HEK293 (cell line): ENCODE measurements around the gene ASB4.

Experiments
- CTCF ChIA-PET: fragments of 350-600 bp; formaldehyde crosslinking; extraction: SDS; loops from one replicate; lab custom pipeline; 2021; ENCODE audit warnings: antibody characterized with exemption; lab: Yijun Ruan, JAX
- POLR2A ChIA-PET: fragments of 300-600 bp; formaldehyde crosslinking; extraction: SDS; loops from one replicate; lab custom pipeline; 2020; ENCODE audit warnings: antibody characterized with exemption, inconsistent platforms; lab: Yijun Ruan, JAX
- H3K27ac ChIP-seq: fragments of 200-500 bp; sonication (Bioruptor generic); 2 replicates; pipeline ENCODE4 v1.5.1; 2014; ENCODE audit warnings: low read depth, low read length, control low read depth, inconsistent platforms; ENCODE audit errors: extremely low read depth
- H3K36me3 ChIP-seq, 2 experiments: fragments of 200-500 bp in 1 of 2; sonication (Bioruptor generic) in 1 of 2; 1 replicate in 1 of 2; 2 replicates in 1 of 2; pipeline ENCODE4 v1.5.1; 2014 to 2017; ENCODE audit warnings: inconsistent platforms in 2 of 2, low read length in 2 of 2; ENCODE audit not compliant: control insufficient read depth in 2 of 2, insufficient read depth in 1 of 2
- H3K4me1 ChIP-seq: fragments of 200-500 bp; sonication (Bioruptor generic); 2 replicates; pipeline ENCODE4 v1.5.1; 2014; ENCODE audit warnings: mild to moderate bottlenecking, low read length, inconsistent platforms; ENCODE audit not compliant: control insufficient read depth, insufficient read depth
- H3K4me3 ChIP-seq: 2 replicates; pipeline ENCODE4 v1.5.1; 2011; ENCODE audit warnings: low read depth, mild to moderate bottlenecking, control low read depth, low read length, moderate library complexity
- H3K9me3 ChIP-seq: fragments of 200-500 bp; sonication (Bioruptor generic); 2 replicates; pipeline ENCODE4 v1.5.1; 2014; ENCODE audit warnings: low read depth, low read length, inconsistent platforms; ENCODE audit not compliant: control insufficient read depth, insufficient read depth
- AEBP2 ChIP-seq: fragments of 450-650 bp; formaldehyde crosslinking; IDR thresholded peaks from 2 replicates; pipeline ENCODE4 v1.5.1; 2016; ENCODE audit warnings: missing biosample characterization, missing genetic modification characterization, borderline replicate concordance
- BCL11B ChIP-seq: fragments of 450-650 bp; formaldehyde crosslinking; IDR thresholded peaks from 2 replicates; pipeline ENCODE4 v1.5.1; 2016; ENCODE audit warnings: low read depth, missing biosample characterization, missing genetic modification characterization
- GLI2 ChIP-seq: fragments of 450-650 bp; formaldehyde crosslinking; IDR thresholded peaks from 2 replicates; pipeline ENCODE4; 2017; ENCODE audit warnings: missing biosample characterization, missing genetic modification characterization, low read depth, borderline replicate concordance
- HIC1 ChIP-seq: fragments of 450-650 bp; formaldehyde crosslinking; IDR thresholded peaks from 2 replicates; pipeline ENCODE4 v1.5.1; 2016; ENCODE audit warnings: missing biosample characterization, missing genetic modification characterization
- HOXD13 ChIP-seq: sonication (generic); formaldehyde crosslinking; IDR thresholded peaks from 2 replicates; pipeline ENCODE4 v1.8.0; 2022; ENCODE audit warnings: missing genetic modification reagents, borderline replicate concordance
- IKZF3 ChIP-seq: fragments of 450-650 bp; IDR thresholded peaks from 2 replicates; pipeline ENCODE4 v1.5.0; 2018; ENCODE audit warnings: missing biosample characterization, mild to moderate bottlenecking, missing genetic modification characterization, moderate library complexity
- KLF8 ChIP-seq: fragments of 450-650 bp; formaldehyde crosslinking; IDR thresholded peaks from 2 replicates; pipeline ENCODE4 v1.5.1; 2016; ENCODE audit warnings: missing biosample characterization, missing genetic modification characterization
- OSR2 ChIP-seq: fragments of 450-650 bp; formaldehyde crosslinking; IDR thresholded peaks from 2 replicates; pipeline ENCODE4 v1.5.1; 2016; ENCODE audit warnings: missing biosample characterization, missing genetic modification characterization
- PATZ1 ChIP-seq: fragments of 450-650 bp; formaldehyde crosslinking; IDR thresholded peaks from 2 replicates; pipeline ENCODE4 v1.5.1; 2016; ENCODE audit warnings: missing biosample characterization, missing genetic modification characterization
- PRDM2 ChIP-seq: fragments of 450-650 bp; formaldehyde crosslinking; IDR thresholded peaks from 2 replicates; pipeline ENCODE4 v1.5.1; 2016; ENCODE audit warnings: missing biosample characterization, missing genetic modification characterization, borderline replicate concordance
- REPIN1 ChIP-seq: fragments of 450-650 bp; formaldehyde crosslinking; IDR thresholded peaks from 2 replicates; pipeline ENCODE4 v1.5.1; 2017; ENCODE audit warnings: missing biosample characterization, missing genetic modification characterization, low read depth
- SALL2 ChIP-seq: fragments of 450-650 bp; formaldehyde crosslinking; IDR thresholded peaks from 2 replicates; pipeline ENCODE4 v1.5.0; 2017; ENCODE audit warnings: missing biosample characterization, mild to moderate bottlenecking, missing genetic modification characterization, borderline replicate concordance
- SP3 ChIP-seq: fragments of 450-650 bp; formaldehyde crosslinking; IDR thresholded peaks from 2 replicates; pipeline ENCODE4 v1.5.1; 2016; ENCODE audit warnings: missing biosample characterization, missing genetic modification characterization
- SP7 ChIP-seq: fragments of 450-650 bp; formaldehyde crosslinking; IDR thresholded peaks from 2 replicates; pipeline ENCODE4 v1.5.1; 2016; ENCODE audit warnings: missing biosample characterization, missing genetic modification characterization
- TSHZ1 ChIP-seq: fragments of 450-650 bp; formaldehyde crosslinking; IDR thresholded peaks from 2 replicates; pipeline ENCODE4 v1.5.1; 2016; ENCODE audit warnings: missing biosample characterization, missing genetic modification characterization, borderline replicate concordance
- YY1 ChIP-seq: fragments of 450-650 bp; formaldehyde crosslinking; IDR thresholded peaks from 2 replicates; pipeline ENCODE4 v1.5.1; 2018; ENCODE audit warnings: missing biosample characterization, missing genetic modification characterization
- ZNF114 ChIP-seq: fragments of 450-650 bp; formaldehyde crosslinking; IDR thresholded peaks from 2 replicates; pipeline ENCODE4 v1.5.0; 2017; ENCODE audit warnings: missing biosample characterization, missing genetic modification characterization
- ZNF133 ChIP-seq: fragments of 450-650 bp; formaldehyde crosslinking; IDR thresholded peaks from 2 replicates; pipeline ENCODE4 v1.5.1; 2016; ENCODE audit warnings: missing biosample characterization, missing genetic modification characterization
- ZNF184 ChIP-seq: fragments of 450-650 bp; IDR thresholded peaks from 2 replicates; pipeline ENCODE4 v1.5.1; 2018; ENCODE audit warnings: missing biosample characterization, mild to moderate bottlenecking, missing genetic modification characterization
- ZNF324 ChIP-seq: fragments of 450-650 bp; formaldehyde crosslinking; IDR thresholded peaks from 2 replicates; pipeline ENCODE4 v1.5.1; 2016; ENCODE audit warnings: missing biosample characterization, missing genetic modification characterization
- ZNF544 ChIP-seq: fragments of 450-650 bp; formaldehyde crosslinking; IDR thresholded peaks from 2 replicates; pipeline ENCODE4 v1.5.0; 2017; ENCODE audit warnings: missing biosample characterization, missing genetic modification characterization
- ZNF558 ChIP-seq: fragments of 450-650 bp; formaldehyde crosslinking; IDR thresholded peaks from 2 replicates; pipeline ENCODE4 v1.5.1; 2016; ENCODE audit warnings: missing biosample characterization, missing genetic modification characterization
- ZNF596 ChIP-seq: fragments of 450-650 bp; IDR thresholded peaks from 2 replicates; pipeline ENCODE4 v1.5.0; 2018; ENCODE audit warnings: missing biosample characterization, mild to moderate bottlenecking, missing genetic modification characterization, moderate library complexity
- ZNF747 ChIP-seq: fragments of 450-650 bp; formaldehyde crosslinking; IDR thresholded peaks from 2 replicates; pipeline ENCODE4 v1.5.1; 2016; ENCODE audit warnings: missing biosample characterization, missing genetic modification characterization

The ASB4 gene

GRCh38 chr7:95578299-95578855 lies 92.6 kb downstream of the ASB4 start (continued):
- peak; percentile 73 for TF ChIP-seq SP7 (tag by site-specific recombination)
- no peak for TF ChIP-seq TSHZ1
- no peak for TF ChIP-seq ZNF747 (tag by site-specific recombination)
- no peak for TF ChIP-seq ZNF133 (tag by site-specific recombination)
- no peak for TF ChIP-seq KLF8 (tag by site-specific recombination)
- no peak for TF ChIP-seq ZNF596 (tag by site-specific recombination)
- TF ChIP-seq YY1: no peak
- no peak for TF ChIP-seq ZNF558
- no peak for TF ChIP-seq ZNF184 (tag by site-specific recombination)
- TF ChIP-seq ZNF114 (tag by site-specific recombination): no peak
- TF ChIP-seq HOXD13 (CRISPR knock-in tag): no peak
- no peak for TF ChIP-seq ZNF544
- 0 out of 2 replicates have a peak, but pooled peaks have one; percentile 25 for TF ChIP-seq IKZF3 (tag by site-specific recombination)
- TF ChIP-seq HIC1 (tag by site-specific recombination): no peak
- no peak for TF ChIP-seq PATZ1 (tag by site-specific recombination)
- TF ChIP-seq SP3 (tag by site-specific recombination): no peak
- no peak for TF ChIP-seq ZNF324 (tag by site-specific recombination)
- TF ChIP-seq BCL11B: no peak

GRCh38 chr7:95579318-95579717 lies 93.6 kb downstream of the ASB4 start:
- CTCF ChIA-PET: interaction anchor here (0.6 kb wide), 1 partner anchor 108 kb away, joined by 3 read pairs; no protein-coding TSS in a partner anchor
- TF ChIP-seq PRDM2 (no peak), GLI2 (tag by site-specific recombination) (no peak), AEBP2 (no peak), OSR2 (no peak), REPIN1 (tag by site-specific recombination) (no peak), SALL2 (no peak)

More at GRCh38 chr7:95579318-95579717, 93.6 kb downstream of the ASB4 start:
- Histone ChIP-seq H3K4me1 (peaks cover 5% of the 10 kb centered on the region), H3K36me3 (no peaks in the 10 kb centered on the region), H3K4me3 (no peak overlapping the region), H3K27ac (no peak overlapping the region), H3K9me3 (no peaks in the 10 kb centered on the region)
- POLR2A ChIA-PET: no interaction called here
